ENCODE results near the gene OCSTAMP.

OCSTAMP gene

GRCh38 chr20:46550461-46550860, at the start of gene OCSTAMP:
OCSTAMP (minus strand) TSS chr20:46550654; CDS start chr20:46550560, 94 bp downstream.
- DNase-seq = no peak

- no peak for DNase-seq
Observed at GRCh38 chr20:46599227-46599987, 49.0 kb upstream of the OCSTAMP start.

GRCh38 chr20:46595933-46596332, 45.5 kb upstream of the OCSTAMP start:
- DNase-seq = no peak

GRCh38 chr20:46594725-46595124, 44.3 kb upstream of the OCSTAMP start:
- DNase-seq = no peak

GRCh38 chr20:46592580-46593362, 42.3 kb upstream of the OCSTAMP start:
- DNase-seq = no peak

GRCh38 chr20:46590443-46590842, 40.0 kb upstream of the OCSTAMP start:
- DNase-seq = no peak

- DNase-seq = no peak
Observed at GRCh38 chr20:46588532-46589511, 38.4 kb upstream of the OCSTAMP start.

GRCh38 chr20:46587986-46588385, 37.5 kb upstream of the OCSTAMP start:
- DNase-seq = no peak

- no peak for DNase-seq
Observed at GRCh38 chr20:46586724-46587123, 36.3 kb upstream of the OCSTAMP start.

GRCh38 chr20:46584508-46584907, 34.1 kb upstream of the OCSTAMP start:
- DNase-seq = no peak

GRCh38 chr20:46583411-46584214, 33.2 kb upstream of the OCSTAMP start:
- DNase-seq = peak; percentile 98

- DNase-seq = peak; percentile 57
Observed at GRCh38 chr20:46582648-46583047, 32.2 kb upstream of the OCSTAMP start.

- no peak for DNase-seq
Observed at GRCh38 chr20:46581391-46581790, 30.9 kb upstream of the OCSTAMP start.

GRCh38 chr20:46580613-46581205, 30.3 kb upstream of the OCSTAMP start:
- DNase-seq = no peak

- DNase-seq = no peak
Observed at GRCh38 chr20:46578745-46579144, 28.3 kb upstream of the OCSTAMP start.

- DNase-seq = no peak
Observed at GRCh38 chr20:46576774-46577395, 26.4 kb upstream of the OCSTAMP start.

GRCh38 chr20:46575937-46576461, 25.5 kb upstream of the OCSTAMP start:
- DNase-seq = no peak

GRCh38 chr20:46575394-46575793, 24.9 kb upstream of the OCSTAMP start:
- DNase-seq = no peak

- no peak for DNase-seq
Observed at GRCh38 chr20:46573788-46574584, 23.5 kb upstream of the OCSTAMP start.

GRCh38 chr20:46573234-46573633, 22.8 kb upstream of the OCSTAMP start:
- no peak for DNase-seq

Data from NCI-H146 (cell line).